Skeletal muscle satellite cell (primary cell): Measurements from ENCODE around the gene MYO1B.

Experiments
- H3K27me3 ChIP-seq: 2 replicates; pipeline ENCODE4 v1.7.0; 2013; ENCODE audit warnings: low read length; ENCODE audit not compliant: control insufficient read depth, insufficient read depth
- H3K36me3 ChIP-seq: 2 replicates; pipeline ENCODE4 v1.7.0; 2013; ENCODE audit warnings: mild to moderate bottlenecking, control low read depth, low read length; ENCODE audit not compliant: insufficient read depth
- H3K4me1 ChIP-seq: 2 replicates; pipeline ENCODE4 v1.7.0; 2013; ENCODE audit warnings: low read length; ENCODE audit not compliant: control insufficient read depth, insufficient read depth
- H3K4me2 ChIP-seq: 2 replicates; pipeline ENCODE4 v1.7.0; 2013; ENCODE audit warnings: mild to moderate bottlenecking, low read length
- H3K4me3 ChIP-seq: 2 replicates; pipeline ENCODE4 v1.7.0; 2013; ENCODE audit warnings: low read length
- H3K9ac ChIP-seq: 2 replicates; pipeline ENCODE4 v1.7.0; 2013; ENCODE audit warnings: mild to moderate bottlenecking, low read depth, low read length, moderate library complexity
- H3K9me3 ChIP-seq: replicated peaks from 2 replicates; pipeline ENCODE4 v1.7.0; 2013; ENCODE audit warnings: mild to moderate bottlenecking, control low read depth, low read length

Gene MYO1B

GRCh38 chr2:191302459-191303139 is 57.4 kb downstream of the MYO1B start:
- H3K36me3 ChIP-seq, result peaks cover 4% of the 10 kb centered on the region
- H3K27me3 ChIP-seq, result no peaks in the 10 kb centered on the region
- no peak overlapping the region for H3K4me2 ChIP-seq
- no peak overlapping the region for H3K9ac ChIP-seq
- H3K4me1 ChIP-seq, result peaks cover 25% of the 10 kb centered on the region
- H3K4me3 ChIP-seq, result no peak overlapping the region
- H3K9me3 ChIP-seq, result no peaks in the 10 kb centered on the region

GRCh38 chr2:191303140-191304005 is 58.2 kb downstream of the MYO1B start:
- H3K36me3 ChIP-seq, result peaks cover 4% of the 10 kb centered on the region
- peaks cover 20% of the 10 kb centered on the region for H3K4me1 ChIP-seq
- H3K4me3 ChIP-seq, result no peak overlapping the region
- no peaks in the 10 kb centered on the region for H3K9me3 ChIP-seq
- no peaks in the 10 kb centered on the region for H3K27me3 ChIP-seq
- no peak overlapping the region for H3K4me2 ChIP-seq
- no peak overlapping the region for H3K9ac ChIP-seq

GRCh38 chr2:191304939-191305875 is 60.0 kb downstream of the MYO1B start:
- H3K4me1 ChIP-seq, result peaks cover 9% of the 10 kb centered on the region
- H3K27me3 ChIP-seq, result no peaks in the 10 kb centered on the region
- H3K4me2 ChIP-seq, result no peak overlapping the region
- H3K9me3 ChIP-seq, result no peaks in the 10 kb centered on the region
- H3K4me3 ChIP-seq, result no peak overlapping the region
- H3K9ac ChIP-seq, result peak overlapping the region; percentile 21
- peaks cover 4% of the 10 kb centered on the region for H3K36me3 ChIP-seq

GRCh38 chr2:191308026-191308425 is 62.8 kb downstream of the MYO1B start:
- Histone ChIP-seq H3K9me3 (no peaks in the 10 kb centered on the region), H3K4me2 (no peak overlapping the region), H3K36me3 (no peaks in the 10 kb centered on the region), H3K9ac (no peak overlapping the region), H3K4me3 (no peak overlapping the region), H3K4me1 (peaks cover 30% of the 10 kb centered on the region), H3K27me3 (no peaks in the 10 kb centered on the region)

- no peak overlapping the region for H3K4me2 ChIP-seq
- no peak overlapping the region for H3K4me3 ChIP-seq
- no peaks in the 10 kb centered on the region for H3K9me3 ChIP-seq
- H3K36me3 ChIP-seq, result no peaks in the 10 kb centered on the region
- H3K4me1 ChIP-seq, result peaks cover 21% of the 10 kb centered on the region
- H3K9ac ChIP-seq, result no peak overlapping the region
- no peaks in the 10 kb centered on the region for H3K27me3 ChIP-seq
Measured at GRCh38 chr2:191311156-191311555, 66.0 kb downstream of the MYO1B start.

- H3K27me3 ChIP-seq, result no peaks in the 10 kb centered on the region
- H3K36me3 ChIP-seq, result no peaks in the 10 kb centered on the region
- H3K4me3 ChIP-seq, result no peak overlapping the region
- H3K9me3 ChIP-seq, result no peaks in the 10 kb centered on the region
- H3K4me1 ChIP-seq, result peaks cover 21% of the 10 kb centered on the region
- no peak overlapping the region for H3K9ac ChIP-seq
- H3K4me2 ChIP-seq, result no peak overlapping the region
Measured at GRCh38 chr2:191311627-191312026, 66.4 kb downstream of the MYO1B start.

- Histone ChIP-seq H3K4me2 (no peak overlapping the region), H3K27me3 (no peaks in the 10 kb centered on the region), H3K36me3 (no peaks in the 10 kb centered on the region), H3K4me1 (peaks cover 21% of the 10 kb centered on the region), H3K9me3 (no peaks in the 10 kb centered on the region), H3K4me3 (no peak overlapping the region), H3K9ac (no peak overlapping the region)
Measured at GRCh38 chr2:191312163-191312562, 67.0 kb downstream of the MYO1B start.

- Histone ChIP-seq H3K9me3 (no peaks in the 10 kb centered on the region), H3K9ac (no peak overlapping the region), H3K36me3 (no peaks in the 10 kb centered on the region), H3K4me2 (no peak overlapping the region), H3K27me3 (no peaks in the 10 kb centered on the region), H3K4me3 (no peak overlapping the region), H3K4me1 (peaks cover 23% of the 10 kb centered on the region)
Measured at GRCh38 chr2:191312662-191313061, 67.5 kb downstream of the MYO1B start.

- Histone ChIP-seq H3K9me3 (no peaks in the 10 kb centered on the region), H3K4me1 (peaks cover 45% of the 10 kb centered on the region), H3K4me2 (no peak overlapping the region), H3K9ac (no peak overlapping the region), H3K4me3 (no peak overlapping the region), H3K27me3 (no peaks in the 10 kb centered on the region), H3K36me3 (no peaks in the 10 kb centered on the region)
Measured at GRCh38 chr2:191314697-191315364, 69.6 kb downstream of the MYO1B start.

GRCh38 chr2:191315365-191315752 is 70.2 kb downstream of the MYO1B start:
- Histone ChIP-seq H3K4me3 (no peak overlapping the region), H3K4me1 (peaks cover 50% of the 10 kb centered on the region), H3K27me3 (no peaks in the 10 kb centered on the region)

More at GRCh38 chr2:191315365-191315752, 70.2 kb downstream of the MYO1B start:
- Histone ChIP-seq H3K9me3 (no peaks in the 10 kb centered on the region), H3K36me3 (no peaks in the 10 kb centered on the region), H3K4me2 (no peak overlapping the region), H3K9ac (no peak overlapping the region)
